Tibial nerve (tissue), 3 donors: Measurements from ENCODE around the gene MAPK14.

Experiments
- EP300 ChIP-seq, 2 donors: sonication (generic); formaldehyde crosslinking; IDR thresholded peaks; one replicate each; pipeline ENCODE4 v1.6.1; 2017; ENCODE audit warnings: antibody characterized with exemption in 2 of 2, mild to moderate bottlenecking in 1 of 2
- POLR2A ChIP-seq, 2 donors: fragments of 450-650 bp; IDR thresholded peaks; one replicate each; pipeline ENCODE4 v1.6.1; 2017; ENCODE audit warnings: antibody characterized with exemption in 2 of 2, mild to moderate bottlenecking in 2 of 2, moderate library complexity in 2 of 2

DNA sequence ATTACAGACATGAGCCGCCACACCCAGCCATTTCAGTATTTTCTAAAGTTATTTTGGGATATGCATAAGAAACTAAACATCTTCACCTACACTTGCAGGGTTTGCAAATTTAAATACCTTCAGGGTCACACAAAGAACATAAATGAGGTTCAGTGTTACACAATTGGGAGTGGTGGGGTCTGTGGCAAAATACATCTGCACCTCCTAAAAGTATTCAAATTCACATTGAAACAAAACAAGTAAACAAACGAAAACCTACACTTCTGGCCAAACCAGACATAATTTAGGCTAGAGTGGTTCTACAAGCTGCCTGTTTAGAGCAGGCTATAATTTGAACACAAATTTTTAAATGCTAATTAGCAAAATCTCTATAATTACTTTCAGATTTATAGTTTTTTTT lies 34.6 kb downstream of the MAPK14 start:
- no peak for TF ChIP-seq EP300 (IDR thresholded peaks at IDR 0.05)
- TF ChIP-seq POLR2A (IDR thresholded peaks at IDR 0.05), result no peak
